Mammary epithelial cell (primary cell): ENCODE measurements around the gene ALG9.

Experiments used
- CTCF ChIP-seq, 2 donors: IDR thresholded peaks in 1 of 2; conservative IDR thresholded peaks in 1 of 2; 2 replicates each; pipeline ENCODE4 v1.5.1; 2011 to 2012; ENCODE audit warnings: inconsistent platforms in 2 of 2, low read length in 2 of 2, mild to moderate bottlenecking in 2 of 2, control low read depth in 1 of 2, low read depth in 1 of 2; ENCODE audit not compliant: insufficient read depth in 1 of 2; ENCODE audit errors: extremely low read depth in 1 of 2
- EZH2 ChIP-seq: IDR thresholded peaks from 2 replicates; pipeline ENCODE4 v1.6.1; 2012; ENCODE audit warnings: low read length, inconsistent platforms, borderline replicate concordance

- no peak for TF ChIP-seq CTCF (conservative IDR thresholded peaks at IDR 0.05 in 1 of 2, IDR thresholded peaks at IDR 0.05 in 1 of 2; ENCODE audit: extremely low read depth in 1 of 2, insufficient read depth in 1 of 2, low read depth in 1 of 2, low read length in 2 of 2)
- TF ChIP-seq EZH2, result no peak
These were observed 73.1 kb downstream of the ALG9 start for GRCh38 chr11:111798279-111798678.
